Activated CD8-positive, alpha-beta memory T cell treated with anti-CD3 and anti-CD28 coated beads, Interleukin-2, amount 50 U/mL, for 1 hour (primary cell): ENCODE measurements around the gene ECSCR.
"Not testable (repeated sequence)": the region's sequence is repeated elsewhere in the genome, so short reads cannot be mapped to it uniquely, and the experiment has no call there.

Experiments used
- DNase-seq: peaks from one replicate; pipeline ENCODE4 v3.0.0-alpha.2; 2020; ENCODE audit errors: extremely low read depth

Gene ECSCR

DNA sequence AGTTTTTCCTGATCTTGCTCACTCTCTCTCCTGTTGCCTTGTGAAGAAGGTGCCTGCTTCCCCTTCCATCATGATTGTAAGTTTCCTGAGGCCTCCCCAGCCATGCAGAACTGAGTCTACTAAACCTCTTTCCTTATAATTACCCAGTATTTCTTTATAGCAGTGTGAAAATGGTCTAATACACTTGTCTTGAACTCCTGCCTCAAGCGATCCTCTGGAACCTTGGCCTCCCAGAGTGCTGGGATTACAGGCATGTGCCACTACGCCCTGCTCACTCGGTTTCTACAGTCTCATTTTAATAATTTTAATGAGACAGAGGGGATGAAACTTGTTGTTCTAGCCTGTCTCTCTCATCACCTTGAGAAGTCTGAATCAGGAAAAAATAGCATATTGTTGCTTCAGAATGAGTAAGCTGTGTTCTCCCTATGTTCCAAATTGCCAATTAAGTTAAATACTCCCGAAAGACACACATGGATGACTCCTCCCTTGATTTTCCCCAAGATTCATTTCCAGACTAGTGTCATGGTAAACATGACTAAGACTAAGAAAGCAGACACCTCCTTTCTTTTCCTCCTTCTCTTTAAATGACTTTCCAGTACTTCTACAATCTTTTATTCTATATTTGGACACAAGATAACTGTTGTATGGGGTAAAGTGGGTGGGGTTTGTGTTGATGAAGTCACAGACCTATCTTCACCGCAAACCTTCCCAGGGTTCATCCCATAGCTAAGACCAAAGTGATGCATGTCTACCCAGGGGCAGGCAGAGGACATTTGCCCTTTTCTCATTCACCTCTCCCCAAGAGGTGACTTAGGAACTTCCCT lies 15.4 kb downstream of the ECSCR start:
- no peak for DNase-seq

GRCh38 chr5:139445325-139446170 lies 17.0 kb downstream of the ECSCR start:
- no peak for DNase-seq

DNA sequence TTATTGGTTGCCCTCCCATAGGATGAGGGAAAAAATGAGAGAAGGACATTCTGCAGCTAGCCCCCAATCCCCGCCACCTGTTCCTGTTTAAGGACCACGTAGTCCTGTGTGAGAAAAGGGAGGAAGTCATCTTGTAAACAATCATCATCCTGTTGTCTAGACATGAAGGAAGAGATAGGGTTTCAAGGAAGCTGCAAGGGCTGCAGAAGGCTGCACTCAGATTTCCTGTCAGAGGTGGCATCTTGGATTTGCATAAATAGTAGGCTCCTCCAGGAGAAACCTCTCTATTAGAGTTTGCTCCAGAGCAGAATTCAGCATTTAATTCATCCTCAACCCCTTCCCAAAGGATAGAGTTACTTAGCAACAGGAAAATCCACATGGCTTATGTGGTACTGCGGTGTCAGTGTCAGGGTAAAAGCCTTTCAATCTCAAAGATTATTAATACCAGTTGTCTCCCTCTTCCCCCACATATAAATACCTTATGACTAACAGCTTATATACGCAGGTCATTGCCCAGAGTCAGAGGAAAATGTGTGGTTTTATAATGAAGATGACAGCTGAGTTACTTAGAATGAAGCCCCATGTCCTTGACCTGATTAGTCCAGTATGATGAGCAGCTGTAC lies 18.6 kb downstream of the ECSCR start:
- DNase-seq = no peak

DNA sequence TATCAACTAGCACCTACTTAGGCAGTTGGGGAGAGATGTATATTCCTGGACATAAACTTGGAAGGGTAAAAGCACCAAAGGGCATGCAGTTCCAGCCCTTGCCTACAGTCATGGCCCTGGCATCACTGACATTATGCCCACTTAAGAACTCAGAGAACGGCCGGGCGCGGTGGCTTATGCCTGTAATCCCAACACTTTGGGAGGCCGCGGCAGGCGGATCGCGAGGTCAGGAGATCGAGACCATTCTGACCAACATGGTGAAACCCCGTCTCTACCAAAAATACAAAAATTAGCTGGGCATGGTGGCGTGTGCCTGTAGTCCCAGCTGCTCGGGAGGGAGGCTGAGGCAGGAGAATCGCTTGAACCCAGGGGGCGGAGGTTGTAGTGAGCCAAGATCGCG lies 22.1 kb downstream of the ECSCR start:
- DNase-seq = not testable (repeated sequence)

- DNase-seq = peak; percentile 60
Observed at GRCh38 chr5:139439013-139439903, 23.3 kb downstream of the ECSCR start, which contains the start of gene DNAJC18. Gene DNAJC18, minus strand, starts transcription at chr5:139439525. Its CDS starts 80 bp downstream, at chr5:139439445.

DNA sequence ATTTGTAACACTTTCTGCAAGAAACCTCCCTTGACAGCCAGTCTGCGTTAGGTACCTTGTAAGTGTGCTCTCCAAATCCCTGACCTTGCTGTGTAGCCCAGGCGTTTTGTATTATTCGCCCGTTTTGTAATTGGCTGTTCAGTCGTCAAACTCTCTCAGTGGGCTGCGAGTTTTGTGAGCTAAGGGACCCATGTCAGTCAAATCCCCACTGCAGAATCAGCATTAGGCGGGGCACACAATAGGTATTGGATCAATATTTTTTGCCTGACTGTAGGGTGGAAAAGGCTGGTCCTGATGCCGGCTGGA lies 23.9 kb downstream of the ECSCR start:
- DNase-seq = no peak

DNA sequence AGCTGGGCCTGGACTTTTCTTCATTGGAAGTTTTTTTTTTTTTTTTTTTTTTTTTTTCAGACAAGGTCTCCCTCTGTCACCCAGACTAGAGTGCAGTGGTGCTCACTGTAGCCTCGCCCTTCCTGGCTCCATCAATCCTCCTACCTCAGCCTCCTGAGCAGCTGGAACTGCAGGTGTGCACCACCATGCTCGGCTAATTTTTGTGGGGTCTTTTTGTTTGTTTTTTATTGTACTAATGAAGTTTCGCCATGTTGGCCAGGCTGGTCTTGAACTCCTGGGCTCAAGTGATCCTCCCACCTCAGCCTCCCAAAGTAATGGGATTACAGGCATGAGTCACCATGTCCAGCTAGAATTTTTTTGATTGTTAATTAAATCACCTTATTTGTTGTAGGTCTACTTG lies 26.9 kb downstream of the ECSCR start:
- no peak for DNase-seq

DNA sequence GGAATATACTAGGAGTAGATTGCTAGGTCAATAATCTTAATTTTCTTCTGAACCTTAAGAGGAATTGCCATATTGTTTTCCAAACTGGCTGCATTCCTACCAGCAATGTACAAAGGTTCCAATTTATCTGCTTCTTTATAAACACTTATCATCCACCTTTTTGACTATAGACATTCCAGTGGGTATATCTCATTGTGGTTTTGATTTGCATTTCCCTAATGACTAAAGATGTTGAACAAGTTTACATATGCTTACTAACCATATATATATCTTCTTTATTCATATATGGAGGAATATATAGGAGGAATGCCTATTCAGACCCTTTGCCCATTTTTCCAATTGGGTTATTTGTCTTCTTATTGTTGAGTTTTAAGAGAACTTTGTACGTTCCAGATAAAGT lies 30.8 kb downstream of the ECSCR start:
- no peak for DNase-seq

GRCh38 chr5:139430015-139430414 lies 32.5 kb downstream of the ECSCR start:
- DNase-seq = no peak

GRCh38 chr5:139426203-139426885 lies 36.2 kb downstream of the ECSCR start:
- no peak for DNase-seq

DNA sequence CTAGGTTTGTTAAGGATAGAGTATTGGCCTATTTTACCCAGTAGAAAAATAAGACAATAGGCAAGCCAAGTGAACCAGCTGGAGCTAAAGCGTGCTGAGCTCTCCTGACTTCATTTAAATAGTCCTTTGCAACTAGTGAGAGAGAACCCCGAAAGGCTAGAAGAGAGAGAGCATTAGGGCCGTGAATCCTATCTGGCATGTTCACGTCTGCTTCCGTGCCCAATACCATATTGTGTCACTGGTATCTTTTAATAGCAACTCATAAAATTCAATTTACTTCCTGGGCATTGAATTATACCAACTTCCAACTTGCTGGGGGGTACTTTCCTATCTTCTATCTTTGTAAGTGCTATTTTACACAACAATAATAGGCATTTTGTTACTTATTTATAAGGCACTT lies 37.0 kb downstream of the ECSCR start:
- no peak for DNase-seq

DNA sequence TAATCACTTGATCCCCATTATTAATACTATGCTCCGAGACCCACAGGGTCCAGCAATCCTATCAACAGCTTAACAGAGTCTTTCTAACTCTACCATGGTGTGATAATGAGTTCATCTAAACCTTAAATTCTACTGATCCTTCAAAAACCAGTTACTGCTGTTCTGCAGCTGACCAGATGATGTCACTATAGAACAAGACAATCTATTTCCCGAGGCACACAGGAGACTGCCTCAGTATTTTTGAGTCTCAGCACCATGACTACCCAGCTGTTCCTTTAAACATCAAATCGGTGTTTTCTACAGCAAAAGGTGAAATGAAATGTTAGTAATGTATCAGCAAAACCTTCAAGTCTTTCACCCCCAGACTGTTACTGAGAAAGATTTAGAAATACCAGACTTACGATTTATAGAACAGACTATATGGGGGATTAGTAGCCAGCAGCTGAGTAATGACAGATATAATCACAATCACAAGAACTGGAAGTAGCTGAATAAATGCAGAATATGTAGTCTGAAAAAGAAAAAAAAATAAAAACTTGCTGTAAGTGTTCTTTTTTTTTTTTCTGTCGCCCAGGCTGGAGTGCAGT lies 40.1 kb downstream of the ECSCR start:
- peak; percentile 30 for DNase-seq

- DNase-seq = no peak
Observed at GRCh38 chr5:139419226-139420192, 43.0 kb downstream of the ECSCR start.

DNA sequence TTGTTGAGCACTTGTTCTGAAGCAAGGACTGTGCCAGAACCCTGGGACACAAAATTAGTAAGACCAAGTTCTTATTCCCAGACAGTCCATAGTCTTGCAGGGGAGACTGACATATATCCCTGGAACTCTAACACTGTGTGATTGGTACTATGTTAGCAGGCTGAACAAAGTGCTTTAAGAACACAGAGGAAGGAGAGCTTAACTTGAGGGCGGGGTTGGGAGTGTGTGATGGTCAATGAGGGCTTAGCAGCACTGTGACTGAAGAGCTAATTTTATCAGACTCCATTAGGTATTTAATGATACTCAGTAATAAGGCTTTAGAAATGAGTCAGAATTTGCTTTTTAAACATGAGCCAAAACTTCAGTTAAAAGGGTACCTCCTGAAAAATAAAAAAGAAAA lies 43.8 kb downstream of the ECSCR start:
- no peak for DNase-seq

GRCh38 chr5:139417214-139417613 lies 45.3 kb downstream of the ECSCR start:
- no peak for DNase-seq

DNA sequence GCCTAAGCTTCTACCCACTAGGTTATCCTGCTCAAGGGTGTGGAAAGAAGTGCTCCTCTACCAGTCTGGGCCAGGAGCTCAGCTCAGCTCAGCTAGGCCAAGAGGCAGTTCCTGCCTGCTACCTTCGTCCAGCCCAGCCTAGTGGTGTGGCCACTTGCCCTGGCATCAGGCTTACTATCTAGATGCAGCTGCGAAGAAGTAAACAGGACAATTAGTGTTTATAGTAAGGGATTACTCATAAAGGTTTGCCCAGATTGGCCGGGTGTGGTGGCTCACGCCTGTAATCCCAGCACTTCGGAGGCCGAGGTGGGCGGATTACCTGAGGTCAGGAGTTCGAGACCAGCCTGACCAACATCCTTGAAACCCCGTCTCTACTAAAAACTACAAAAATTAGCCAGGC lies 45.9 kb downstream of the ECSCR start:
- DNase-seq = no peak

GRCh38 chr5:139415869-139416268 lies 46.7 kb downstream of the ECSCR start:
- no peak for DNase-seq

GRCh38 chr5:139415221-139415861 lies 47.2 kb downstream of the ECSCR start:
- no peak for DNase-seq

- no peak for DNase-seq
Observed at GRCh38 chr5:139414581-139415130, 47.9 kb downstream of the ECSCR start.
